ENCODE results near the gene DNHD1. TPM values are rescaled to one million over a fixed set of nuclear protein-coding genes. Genes with fewer than 3 reads are reported as not detected.

Gene DNHD1
- total RNA-seq, 5 donors from 2014 or later (not counting 1 experiment from before 2014, with no cell fraction given) = 44.1 to 52.0 (median 47.8) TPM

DNA sequence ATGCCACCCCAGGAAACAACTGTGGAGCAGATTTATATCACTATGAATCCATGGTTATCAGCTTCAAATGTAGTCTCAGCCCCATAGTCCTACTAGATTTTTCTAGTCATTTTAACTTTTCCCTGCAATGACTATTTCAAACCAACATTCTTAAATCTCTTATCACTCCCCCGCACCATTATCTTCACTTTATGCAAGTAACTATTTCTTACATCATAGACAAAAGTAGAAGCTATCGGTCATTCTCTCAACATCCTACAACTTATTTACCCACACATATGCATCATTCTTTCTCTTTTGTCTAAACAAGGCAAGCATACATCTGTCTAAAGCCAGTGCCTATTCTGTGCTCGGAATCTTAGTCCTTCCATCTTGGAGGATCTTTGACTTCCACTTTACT is 11.4 kb upstream of the DNHD1 start:
- Mint-ChIP-seq H3K27ac (no peak overlapping the region), H3K4me1 (peaks cover 23 to 35% (median 31%) of the 10 kb centered on the region in 3 donors), H3K4me3 (no peak overlapping the region), H3K36me3 (peaks cover 21% of the 10 kb centered on the region), H3K9me3 (no peaks in the 10 kb centered on the region), H3K27me3 (no peaks in the 10 kb centered on the region)
- WGBS (ENCODE audit: insufficient coverage) = 94% methylated on average over 3 of the region's 3 CpGs
- Histone ChIP-seq H3K4me1 (ENCODE audit: control insufficient read depth in 1 of 2, extremely low read depth in 1 of 2, insufficient read depth in 2 of 2, low read length in 2 of 2) (peaks cover 15 to 20% of the 10 kb centered on the region in 2 experiments), H3K4me3 (ENCODE audit: control insufficient read depth in 1 of 2, extremely low read depth in 1 of 2, low read length in 1 of 2) (no peak overlapping the region), H3K27me3 (replicated peaks in 1 of 2; ENCODE audit: control insufficient read depth in 2 of 2, extremely low read depth in 1 of 2, insufficient read depth in 2 of 2, low read length in 1 of 2) (no peaks in the 10 kb centered on the region), H3K36me3 (ENCODE audit: control insufficient read depth in 2 of 2, extremely low read depth in 1 of 2, insufficient read depth in 1 of 2, low read length in 1 of 2) (peaks cover 12 to 62% of the 10 kb centered on the region in 2 donors), H3K27ac (ENCODE audit: low read length) (no peak overlapping the region), H3K9me3 (no peaks in the 10 kb centered on the region)
- no peak for DNase-seq
- no peak for ATAC-seq (replicated peaks in 1 of 4)
- CTCF ChIA-PET = interaction anchor here in 1 of 2 donors (0.6 to 1.4 kb wide), 3 partner anchors 20 to 203 kb away, joined by 3 to 7 read pairs (median 3); no protein-coding TSS in a partner anchor
- POLR2A ChIA-PET = interaction anchor here in 1 of 2 donors (0.5 kb wide), 1 partner anchor 866 kb away, joined by 6 read pairs; no protein-coding TSS in a partner anchor

DNA sequence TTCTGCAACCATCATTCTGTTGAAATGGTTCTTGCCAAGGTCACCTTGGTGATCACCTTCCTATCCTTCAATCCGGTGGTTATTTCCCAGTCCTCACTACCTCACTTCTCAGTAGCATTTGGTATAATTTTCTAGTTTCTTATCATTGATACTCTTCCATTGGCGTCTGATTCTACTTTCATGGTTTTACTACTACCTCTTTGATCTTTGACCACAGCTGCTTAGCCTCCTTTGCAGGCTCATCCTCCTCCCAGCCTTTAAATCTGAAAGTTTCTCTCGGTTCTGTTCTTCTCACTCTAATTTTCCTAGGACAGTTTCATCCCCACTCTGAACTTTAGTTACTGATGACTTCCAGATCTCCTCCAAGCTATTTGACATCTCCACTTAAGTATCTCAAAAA is 10.8 kb upstream of the DNHD1 start:
- CTCF ChIA-PET = interaction anchor here (0.6 to 1.3 kb wide), 3 partner anchors 15 to 107 kb away, joined by 3 to 7 read pairs (median 3); no protein-coding TSS in a partner anchor
- DNase-seq (no peak), ATAC-seq (replicated peaks in 1 of 4) (no peak)
- Mint-ChIP-seq H3K9me3 (no peaks in the 10 kb centered on the region), H3K27ac (no peak overlapping the region), H3K4me1 (peaks cover 20 to 29% (median 25%) of the 10 kb centered on the region in 3 donors), H3K27me3 (no peaks in the 10 kb centered on the region), H3K36me3 (peaks cover 21% of the 10 kb centered on the region), H3K4me3 (no peak overlapping the region)
- no peak overlapping the region for H3K27ac ChIP-seq (ENCODE audit: low read length)
- H3K9me3 ChIP-seq = no peaks in the 10 kb centered on the region
- 41% methylated on average over 2 of the region's 3 CpGs for WGBS (ENCODE audit: insufficient coverage)
- H3K36me3 ChIP-seq (ENCODE audit: control insufficient read depth in 2 of 2, extremely low read depth in 1 of 2, insufficient read depth in 1 of 2, low read length in 1 of 2) = peaks cover 12 to 62% of the 10 kb centered on the region in 2 donors
- H3K4me3 ChIP-seq (ENCODE audit: control insufficient read depth in 1 of 2, extremely low read depth in 1 of 2, low read length in 1 of 2) = no peak overlapping the region
- POLR2A ChIA-PET = no interaction called here
- H3K27me3 ChIP-seq (replicated peaks in 1 of 2; ENCODE audit: control insufficient read depth in 2 of 2, extremely low read depth in 1 of 2, insufficient read depth in 2 of 2, low read length in 1 of 2) = no peaks in the 10 kb centered on the region
- peaks cover 12 to 15% of the 10 kb centered on the region in 2 experiments for H3K4me1 ChIP-seq (ENCODE audit: control insufficient read depth in 1 of 2, extremely low read depth in 1 of 2, insufficient read depth in 2 of 2, low read length in 2 of 2)

DNA sequence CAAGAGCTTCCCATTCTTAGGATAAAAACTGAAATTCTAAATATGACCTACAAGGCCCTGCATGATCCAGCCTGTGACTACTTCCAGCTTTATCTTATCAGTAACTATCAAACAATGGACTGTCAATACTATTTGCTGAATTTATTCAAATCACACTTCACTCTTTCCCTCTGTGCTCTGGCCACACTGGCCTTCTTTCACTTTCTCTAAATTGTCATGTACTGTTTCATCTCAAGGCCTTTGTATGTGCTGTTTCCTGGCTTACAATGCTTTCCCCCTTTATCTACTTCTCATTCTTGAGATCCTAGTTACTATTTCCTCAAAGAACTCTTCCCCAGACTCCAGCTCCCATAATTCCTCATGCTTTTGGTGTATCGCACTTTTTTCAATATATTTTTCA is 10.1 kb upstream of the DNHD1 start:
- Histone ChIP-seq H3K4me1 (ENCODE audit: control insufficient read depth in 1 of 2, extremely low read depth in 1 of 2, insufficient read depth in 2 of 2, low read length in 2 of 2) (peaks cover 9 to 10% of the 10 kb centered on the region in 2 experiments), H3K27me3 (replicated peaks in 1 of 2; ENCODE audit: control insufficient read depth in 2 of 2, extremely low read depth in 1 of 2, insufficient read depth in 2 of 2, low read length in 1 of 2) (no peaks in the 10 kb centered on the region), H3K9me3 (no peaks in the 10 kb centered on the region), H3K36me3 (ENCODE audit: control insufficient read depth in 2 of 2, extremely low read depth in 1 of 2, insufficient read depth in 1 of 2, low read length in 1 of 2) (peaks cover 12 to 66% of the 10 kb centered on the region in 2 donors), H3K27ac (ENCODE audit: low read length) (no peak overlapping the region), H3K4me3 (ENCODE audit: control insufficient read depth in 1 of 2, extremely low read depth in 1 of 2, low read length in 1 of 2) (no peak overlapping the region)
- WGBS (ENCODE audit: insufficient coverage) = no CpG with 5 or more reads among the region's 1 CpG
- Mint-ChIP-seq H3K27ac (no peak overlapping the region), H3K9me3 (no peaks in the 10 kb centered on the region), H3K27me3 (no peaks in the 10 kb centered on the region), H3K4me1 (peaks cover 21 to 29% (median 23%) of the 10 kb centered on the region in 3 donors), H3K36me3 (peaks cover 21% of the 10 kb centered on the region), H3K4me3 (no peak overlapping the region)
- ChIA-PET CTCF (interaction anchor here in 1 of 2 donors (0.6 to 1.1 kb wide), 2 partner anchors 108 to 127 kb away, joined by 3 to 4 read pairs; no protein-coding TSS in a partner anchor), POLR2A (interaction anchor here in 1 of 2 donors (0.6 kb wide), 1 partner anchor 97 kb away, joined by 4 read pairs; the partner anchor contains the start of gene SMPD1)
- no peak for DNase-seq
- ATAC-seq (replicated peaks in 1 of 4) = no peak

GRCh38 chr11:6488342-6488741 is 8.7 kb upstream of the DNHD1 start:
- no CpG with 5 or more reads among the region's 6 CpGs for WGBS (ENCODE audit: insufficient coverage)
- CTCF ChIA-PET = interaction anchor here in 1 of 2 donors (0.6 kb wide), 1 partner anchor 128 kb away, joined by 4 read pairs; no protein-coding TSS in a partner anchor
- Mint-ChIP-seq H3K4me3 (no peak overlapping the region), H3K36me3 (peaks cover 14% of the 10 kb centered on the region), H3K4me1 (peaks cover 9 to 16% (median 11%) of the 10 kb centered on the region in 3 donors), H3K27me3 (no peaks in the 10 kb centered on the region), H3K9me3 (no peaks in the 10 kb centered on the region), H3K27ac (no peak overlapping the region)
- ATAC-seq (replicated peaks in 1 of 4) (no peak), DNase-seq (no peak)
- POLR2A ChIA-PET = no interaction called here
- no peaks in the 10 kb centered on the region for H3K4me1 ChIP-seq (ENCODE audit: control insufficient read depth in 1 of 2, extremely low read depth in 1 of 2, insufficient read depth in 2 of 2, low read length in 2 of 2)
- no peaks in the 10 kb centered on the region for H3K9me3 ChIP-seq
- no peak overlapping the region for H3K27ac ChIP-seq (ENCODE audit: low read length)
- H3K4me3 ChIP-seq (ENCODE audit: control insufficient read depth in 1 of 2, extremely low read depth in 1 of 2, low read length in 1 of 2) = no peak overlapping the region
- H3K27me3 ChIP-seq (replicated peaks in 1 of 2; ENCODE audit: control insufficient read depth in 2 of 2, extremely low read depth in 1 of 2, insufficient read depth in 2 of 2, low read length in 1 of 2) = no peaks in the 10 kb centered on the region
- H3K36me3 ChIP-seq (ENCODE audit: control insufficient read depth in 2 of 2, extremely low read depth in 1 of 2, insufficient read depth in 1 of 2, low read length in 1 of 2) = peaks cover 5 to 64% of the 10 kb centered on the region in 2 donors

GRCh38 chr11:6488821-6489220 is 8.3 kb upstream of the DNHD1 start:
- H3K36me3 Mint-ChIP-seq = peaks cover 10% of the 10 kb centered on the region
- WGBS (ENCODE audit: insufficient coverage) = 100% methylated on average over 2 of the region's 3 CpGs
- no peak overlapping the region for H3K27ac ChIP-seq (ENCODE audit: low read length)
- no peak for DNase-seq
- H3K27ac Mint-ChIP-seq = no peak overlapping the region
- no peaks in the 10 kb centered on the region for H3K9me3 Mint-ChIP-seq
- H3K27me3 Mint-ChIP-seq = no peaks in the 10 kb centered on the region
- H3K4me3 Mint-ChIP-seq = no peak overlapping the region
- no peaks in the 10 kb centered on the region for H3K27me3 ChIP-seq (replicated peaks in 1 of 2; ENCODE audit: control insufficient read depth in 2 of 2, extremely low read depth in 1 of 2, insufficient read depth in 2 of 2, low read length in 1 of 2)
- H3K9me3 ChIP-seq = no peaks in the 10 kb centered on the region
- ATAC-seq (replicated peaks in 1 of 4) = no peak
- H3K4me3 ChIP-seq (ENCODE audit: control insufficient read depth in 1 of 2, extremely low read depth in 1 of 2, low read length in 1 of 2) = no peak overlapping the region
- CTCF ChIA-PET = interaction anchor here in 1 of 2 donors (1.2 kb wide), 1 partner anchor 98 kb away, joined by 5 read pairs; the partner anchor contains the start of gene SMPD1
- H3K4me1 Mint-ChIP-seq = peaks cover 5 to 15% (median 7%) of the 10 kb centered on the region in 3 donors
- POLR2A ChIA-PET = interaction anchor here in 1 of 2 donors (1.0 kb wide), 1 partner anchor 99 kb away, joined by 4 read pairs; the partner anchor contains the start of gene SMPD1
- H3K4me1 ChIP-seq (ENCODE audit: control insufficient read depth in 1 of 2, extremely low read depth in 1 of 2, insufficient read depth in 2 of 2, low read length in 2 of 2) = no peaks in the 10 kb centered on the region
- H3K36me3 ChIP-seq (ENCODE audit: control insufficient read depth in 2 of 2, extremely low read depth in 1 of 2, insufficient read depth in 1 of 2, low read length in 1 of 2) = peaks cover 3 to 59% of the 10 kb centered on the region in 2 donors

- peaks cover 10% of the 10 kb centered on the region for H3K36me3 Mint-ChIP-seq
- H3K27me3 ChIP-seq (replicated peaks in 1 of 2; ENCODE audit: control insufficient read depth in 2 of 2, extremely low read depth in 1 of 2, insufficient read depth in 2 of 2, low read length in 1 of 2) = no peaks in the 10 kb centered on the region
- no peaks in the 10 kb centered on the region for H3K4me1 ChIP-seq (ENCODE audit: control insufficient read depth in 1 of 2, extremely low read depth in 1 of 2, insufficient read depth in 2 of 2, low read length in 2 of 2)
- no peaks in the 10 kb centered on the region for H3K27me3 Mint-ChIP-seq
- ChIA-PET CTCF (interaction anchor here in 1 of 2 donors (1.2 kb wide), 1 partner anchor 99 kb away, joined by 5 read pairs; the partner anchor contains the start of gene SMPD1), POLR2A (interaction anchor here in 1 of 2 donors (1.0 to 1.1 kb wide), 2 partner anchors 8 to 99 kb away, joined by 3 to 4 read pairs; partner anchors contain the start of genes ARFIP2, SMPD1 and TIMM10B)
- no peaks in the 10 kb centered on the region for H3K9me3 ChIP-seq
- H3K4me1 Mint-ChIP-seq = peaks cover 5 to 15% (median 7%) of the 10 kb centered on the region in 3 donors
- 100% methylated on average over 2 of the region's 4 CpGs for WGBS (ENCODE audit: insufficient coverage)
- H3K9me3 Mint-ChIP-seq = no peaks in the 10 kb centered on the region
- no peak for DNase-seq
- peaks cover 3 to 59% of the 10 kb centered on the region in 2 donors for H3K36me3 ChIP-seq (ENCODE audit: control insufficient read depth in 2 of 2, extremely low read depth in 1 of 2, insufficient read depth in 1 of 2, low read length in 1 of 2)
- no peak for ATAC-seq (replicated peaks in 1 of 4)
- H3K4me3 Mint-ChIP-seq = no peak overlapping the region
- no peak overlapping the region for H3K4me3 ChIP-seq (ENCODE audit: control insufficient read depth in 1 of 2, extremely low read depth in 1 of 2, low read length in 1 of 2)
- no peak overlapping the region for H3K27ac Mint-ChIP-seq
- H3K27ac ChIP-seq (ENCODE audit: low read length) = no peak overlapping the region
Measured at GRCh38 chr11:6489306-6489705, 7.8 kb upstream of the DNHD1 start.
